Endothelial cell of umbilical vein (primary cell): Measurements from ENCODE around the gene CCDC157. TPM values are rescaled to one million over a fixed set of nuclear protein-coding genes. Genes with fewer than 3 reads are reported as not detected.

ENCODE experiments used
- BruUV-seq: library from RNA; stranded (reverse); fragments of 400-500 nt; replicated peaks from 2 replicates; lab custom pipeline; 2021; lab: Mats Ljungman, UMichigan
- CTCF ChIA-PET: fragments of 300-600, 350-600 bp; sonication (Branson Sonifier 250); formaldehyde crosslinking; loops from one replicate; lab custom pipeline; 2021; ENCODE audit warnings: antibody characterized with exemption, inconsistent platforms; lab: Charles Lee
- POLR2A ChIA-PET: fragments of 300-600, 350-600 bp; sonication (Branson Sonifier 250); formaldehyde crosslinking; loops from one replicate; lab custom pipeline; 2021; ENCODE audit warnings: antibody characterized with exemption, inconsistent platforms; lab: Charles Lee
- DNase-seq: peaks from one replicate; pipeline ENCODE4 v3.0.0-alpha.2; 2011; ENCODE audit warnings: low read depth, low spot score
- FAIRE-seq: peaks from 2 replicates; lab custom pipeline; 2011; peaks lifted over from hg19 to GRCh38; lab: Jason Lieb, UNC
- H2AFZ ChIP-seq: 2 replicates; pipeline ENCODE4 v1.6.0; 2012; ENCODE audit warnings: low read depth, low read length, control low read depth, inconsistent platforms
- H3K27ac ChIP-seq: 2 replicates; pipeline ENCODE4 v1.5.1; 2011; ENCODE audit warnings: low read depth, mild to moderate bottlenecking, control low read depth, low read length, moderate library complexity; ENCODE audit not compliant: insufficient read depth
- H3K27me3 ChIP-seq, 2 experiments: 2 replicates each; pipeline versions ENCODE4 v1.6.0 to v1.6.1; 2011; ENCODE audit warnings: low read length in 2 of 2, mixed read lengths in 1 of 2; ENCODE audit not compliant: control insufficient read depth in 2 of 2, insufficient read depth in 2 of 2
- H3K36me3 ChIP-seq, 2 experiments: 2 replicates in 1 of 2; 3 replicates in 1 of 2; pipeline ENCODE4 v1.5.1; 2011; ENCODE audit warnings: low read length in 2 of 2, mild to moderate bottlenecking in 1 of 2, moderate library complexity in 1 of 2; ENCODE audit not compliant: control insufficient read depth in 2 of 2, insufficient read depth in 2 of 2; ENCODE audit errors: extremely low read depth in 1 of 2
- H3K4me1 ChIP-seq: 3 replicates; pipeline ENCODE4 v1.5.1; 2011; ENCODE audit warnings: mild to moderate bottlenecking, low read length; ENCODE audit not compliant: control insufficient read depth, insufficient read depth; ENCODE audit errors: extremely low read depth
- H3K4me2 ChIP-seq: 2 replicates; pipeline ENCODE4 v1.6.1; 2011; ENCODE audit warnings: low read length, control low read depth, mixed read lengths; ENCODE audit not compliant: insufficient read depth
- H3K4me3 ChIP-seq, 3 experiments: fragments of 200-600 bp in 1 of 3; sonication (generic), shearing (Covaris generic) in 1 of 3; replicated peaks in 1 of 3; 2 replicates each; pipeline ENCODE4 v1.5.1; 2011 to 2016; ENCODE audit warnings: control low read depth in 3 of 3, low read length in 3 of 3, mild to moderate bottlenecking in 2 of 3, inconsistent platforms in 1 of 3, low read depth in 1 of 3, moderate library complexity in 1 of 3; ENCODE audit not compliant: insufficient read depth in 1 of 3
- H3K79me2 ChIP-seq: 2 replicates; pipeline ENCODE4 v1.6.0; 2012; ENCODE audit warnings: low read length, inconsistent platforms; ENCODE audit not compliant: control insufficient read depth, insufficient read depth
- H3K9ac ChIP-seq: replicated peaks from 2 replicates; pipeline ENCODE3; 2011; ENCODE audit warnings: low read length, control low read depth; ENCODE audit not compliant: insufficient read depth; ENCODE audit errors: extremely low read depth
- H3K9me1 ChIP-seq: replicated peaks from 3 replicates; pipeline ENCODE4 v1.6.0; 2011; ENCODE audit warnings: mild to moderate bottlenecking, low read length; ENCODE audit not compliant: control insufficient read depth, insufficient read depth; ENCODE audit errors: extremely low read depth
- H3K9me3 ChIP-seq: replicated peaks from 2 replicates; pipeline ENCODE4 v1.5.1; 2012; ENCODE audit warnings: low read length, inconsistent platforms; ENCODE audit not compliant: control insufficient read depth, insufficient read depth
- H4K20me1 ChIP-seq: replicated peaks from 2 replicates; pipeline ENCODE3; 2011; ENCODE audit warnings: mild to moderate bottlenecking, low read length; ENCODE audit not compliant: control insufficient read depth, insufficient read depth; ENCODE audit errors: extremely low read depth
- CTCF ChIP-seq, 2 donors: IDR thresholded peaks; 1 replicate in 1 of 2; 2 replicates in 1 of 2; pipeline ENCODE4 v1.5.1; 2011; ENCODE audit warnings: low read length in 2 of 2, mild to moderate bottlenecking in 2 of 2, moderate library complexity in 2 of 2, control low read depth in 1 of 2, inconsistent platforms in 1 of 2, low read depth in 1 of 2; ENCODE audit not compliant: insufficient read depth in 1 of 2; ENCODE audit errors: extremely low read depth in 1 of 2
- EZH2 ChIP-seq: IDR thresholded peaks from 2 replicates; pipeline ENCODE4 v1.6.1; 2012; ENCODE audit warnings: borderline replicate concordance, low read depth, mild to moderate bottlenecking, moderate library complexity, low read length, inconsistent platforms; ENCODE audit not compliant: severe bottlenecking
- FOS ChIP-seq: IDR thresholded peaks from 2 replicates; pipeline ENCODE4 v1.6.1; 2011; ENCODE audit warnings: mild to moderate bottlenecking, low read length, moderate library complexity, borderline replicate concordance; ENCODE audit not compliant: insufficient read depth
- GATA2 ChIP-seq: IDR thresholded peaks from 2 replicates; pipeline ENCODE4 v1.7.0; 2011; ENCODE audit warnings: low read depth, mild to moderate bottlenecking, moderate library complexity, mixed read lengths, low read length; ENCODE audit not compliant: insufficient read length, insufficient read depth
- JUN ChIP-seq: IDR thresholded peaks from 2 replicates; pipeline ENCODE4 v1.6.1; 2011; ENCODE audit warnings: borderline replicate concordance, low read depth; ENCODE audit not compliant: insufficient read length, insufficient read depth
- MAX ChIP-seq: IDR thresholded peaks from 2 replicates; pipeline ENCODE4 v1.6.1; 2011; ENCODE audit not compliant: insufficient read depth, insufficient read length
- MYC ChIP-seq: IDR thresholded peaks from one replicate; pipeline ENCODE4 v1.6.1; 2011; ENCODE audit warnings: mild to moderate bottlenecking, low read depth, low read length
- POLR2A ChIP-seq: IDR thresholded peaks from 2 replicates; pipeline ENCODE4 v1.6.1; 2012; ENCODE audit warnings: low read depth, mild to moderate bottlenecking, control low read depth, low read length
- POLR2AphosphoS5 ChIP-seq: IDR thresholded peaks from 2 replicates; pipeline ENCODE4 v1.6.1; 2012; ENCODE audit warnings: low read depth, mild to moderate bottlenecking, control low read depth, low read length, moderate library complexity; ENCODE audit not compliant: insufficient read depth
- dilution Hi-C: fragments of 300-500 bp; cut with MboI; formaldehyde crosslinking; loops from one replicate; pipeline ENCODE4 v1.15.0; 2019; ENCODE audit warnings: low sequenced_read_pairs; ENCODE audit not compliant: extremely low pct_ligation_motif_present
- intact Hi-C: fragments of 100-400 bp; cut with micrococcal nuclease; formaldehyde crosslinking; loops from one replicate; pipeline ENCODE4 v1.10.0; 2022
- polyA plus RNA-seq, 4 experiments: library from polyadenylated mRNA; depleted of rRNA in 3 of 4; stranded (reverse) in 3 of 4; unstranded in 1 of 4; fragments of >200 nt; gene quantifications; 2 replicates each; pipeline versions ENCODE4 v1.2.1 to v1.2.3, GENCODE V29; 2011 to 2012; ENCODE audit warnings: missing spikeins in 1 of 4
- total RNA-seq: library from RNA; stranded (reverse); gene quantifications from 2 replicates; pipeline ENCODE4 v1.2.3, GENCODE V29; 2021

CCDC157 gene
- total and polyA plus RNA-seq, 2 donors (not counting 3 experiments of a cell fraction or from before 2014, with no cell fraction given) = 2.1 to 3.1 TPM

- intact Hi-C loops = loop anchor here (1.0 to 2.0 kb wide), 2 partner anchors 31 to 36 kb away; partner anchors contain the start of genes CASTOR1, CCDC157 and SF3A1
- no peak for DNase-seq
- Histone ChIP-seq H3K9me1 (no peaks in the 10 kb centered on the region), H3K36me3 (no peaks in the 10 kb centered on the region), H3K4me3 (peak overlapping the region; percentile 62 to 67 (median 64)), H3K9me3 (no peaks in the 10 kb centered on the region), H3K4me2 (peak overlapping the region; percentile 66), H3K4me1 (peaks cover 13% of the 10 kb centered on the region), H3K27me3 (no peaks in the 10 kb centered on the region), H3K27ac (no peak overlapping the region), H3K79me2 (no peaks in the 10 kb centered on the region), H3K9ac (no peak overlapping the region), H4K20me1 (no peaks in the 10 kb centered on the region), H2AFZ (no peak overlapping the region)
- no peak for FAIRE-seq
- BruUV-seq = no TSS peak
- CTCF ChIA-PET = interaction anchor here (1.1 to 14.7 kb wide), 4 partner anchors 22 to 97 kb away, joined by 3 to 164 read pairs (median 13); partner anchors contain the start of genes CASTOR1 and RNF215
- dilution Hi-C loops = no loop called here
- POLR2A ChIA-PET = interaction anchor here (1.5 kb wide), 1 partner anchor 35 kb away, joined by 4 read pairs; no protein-coding TSS in a partner anchor
- no peak for TF ChIP-seq JUN
- no peak for TF ChIP-seq CTCF (IDR thresholded peaks at IDR 0.05; ENCODE audit: extremely low read depth in 1 of 2, insufficient read depth in 1 of 2, low read depth in 1 of 2, low read length in 2 of 2)
- no peak for TF ChIP-seq MYC
- TF ChIP-seq FOS = no peak
- no peak for TF ChIP-seq GATA2
- TF ChIP-seq POLR2A = no peak
- TF ChIP-seq MAX = no peak
- TF ChIP-seq EZH2 = no peak
- no peak for TF ChIP-seq POLR2AphosphoS5
Measured at GRCh38 chr22:30325724-30326254, 31.0 kb upstream of the CCDC157 start.
